Ramos (cell line): Measurements from ENCODE around the gene RGL3.
"Not testable (repeated sequence)": the region's sequence is repeated elsewhere in the genome, so short reads cannot be mapped to it uniquely, and the experiment has no call there.

ENCODE experiments used
- in situ Hi-C: fragments of 300-500 bp; cut with MboI; formaldehyde crosslinking; loops from one replicate; pipeline ENCODE4 v1.14.3; 2022; ENCODE audit warnings: low sequenced_read_pairs; ENCODE audit not compliant: unreplicated experiment

Gene RGL3

GRCh38 chr19:11450570-11451326, 31.6 kb upstream of the RGL3 start:
- in situ Hi-C loops, result no loop called here

DNA sequence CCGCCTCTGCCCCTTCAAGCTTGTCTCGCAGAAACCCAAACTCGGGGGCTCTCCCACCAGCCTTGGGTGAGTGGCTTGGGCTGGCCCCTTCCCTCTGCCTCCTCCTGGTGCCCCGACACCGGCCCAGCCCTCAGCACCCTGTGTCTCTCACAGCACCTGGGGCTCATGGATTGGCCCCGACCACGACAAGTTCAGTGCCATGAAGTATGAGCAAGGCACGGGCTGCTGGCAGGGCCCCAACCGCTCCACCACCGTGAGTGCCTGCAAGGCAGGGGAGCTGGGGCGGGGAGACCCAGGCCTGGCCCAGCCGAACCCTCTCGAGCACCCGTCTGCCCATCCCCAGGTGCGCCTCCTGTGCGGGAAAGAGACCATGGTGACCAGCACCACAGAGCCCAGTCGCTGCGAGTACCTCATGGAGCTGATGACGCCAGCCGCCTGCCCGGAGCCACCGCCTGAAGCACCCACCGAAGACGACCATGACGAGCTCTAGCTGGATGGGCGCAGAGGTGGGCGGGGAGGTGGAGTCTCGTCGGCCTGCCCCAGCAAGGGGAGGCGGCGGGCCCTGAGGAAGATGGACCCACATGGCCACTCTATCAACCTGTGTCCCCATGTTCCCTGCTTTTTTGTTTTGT, 29.9 kb upstream of the RGL3 start:
- in situ Hi-C loops, result loop anchor here (10.0 kb wide), 1 partner anchor 154 kb away; the partner anchor contains the start of gene TSPAN16

GRCh38 chr19:11448410-11448809, 29.3 kb upstream of the RGL3 start:
- in situ Hi-C loops, result loop anchor here (10.0 kb wide), 1 partner anchor 154 kb away; the partner anchor contains the start of gene TSPAN16

- in situ Hi-C loops, result loop anchor here (10.0 kb wide), 1 partner anchor 153 kb away; the partner anchor contains the start of gene TSPAN16
These were observed 28.5 kb upstream of the RGL3 start for GRCh38 chr19:11447347-11448262.

DNA sequence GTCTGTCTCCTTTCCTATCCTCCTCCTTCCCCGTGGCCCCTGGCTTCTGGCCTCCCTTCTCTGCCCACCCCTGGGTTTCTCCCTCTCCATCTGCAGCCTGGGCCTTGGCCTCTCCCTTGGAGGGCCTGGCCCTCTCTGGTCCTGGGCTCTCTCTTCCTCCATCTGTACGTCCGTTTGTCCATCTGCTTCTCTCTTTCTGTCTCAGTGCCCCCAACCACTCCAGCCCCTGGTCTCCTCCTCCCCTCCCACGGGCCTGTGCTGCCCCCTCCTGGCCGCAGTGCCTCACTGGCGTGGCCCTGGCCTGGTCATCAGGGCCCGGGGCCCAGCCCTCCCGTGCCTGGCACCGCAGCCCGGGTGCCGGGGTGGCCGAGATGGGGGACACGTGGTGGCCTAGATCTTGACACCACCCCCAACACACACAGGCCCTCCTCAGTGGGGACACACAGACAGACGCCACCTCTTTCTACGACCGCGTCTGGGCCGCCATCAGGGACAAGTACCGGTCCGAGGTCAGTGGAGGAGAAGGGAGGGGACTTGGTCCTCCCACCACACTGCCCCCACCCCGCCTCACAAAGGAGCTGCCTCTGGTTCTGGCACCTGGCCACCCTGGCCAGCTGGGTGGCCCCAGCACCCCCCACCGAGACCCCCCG, 27.7 kb upstream of the RGL3 start:
- in situ Hi-C loops, result loop anchor here (10.0 kb wide), 1 partner anchor 152 kb away; the partner anchor contains the start of gene TSPAN16

GRCh38 chr19:11446271-11446651, 27.1 kb upstream of the RGL3 start:
- in situ Hi-C loops, result loop anchor here (10.0 kb wide), 1 partner anchor 151 kb away; the partner anchor contains the start of gene TSPAN16

DNA sequence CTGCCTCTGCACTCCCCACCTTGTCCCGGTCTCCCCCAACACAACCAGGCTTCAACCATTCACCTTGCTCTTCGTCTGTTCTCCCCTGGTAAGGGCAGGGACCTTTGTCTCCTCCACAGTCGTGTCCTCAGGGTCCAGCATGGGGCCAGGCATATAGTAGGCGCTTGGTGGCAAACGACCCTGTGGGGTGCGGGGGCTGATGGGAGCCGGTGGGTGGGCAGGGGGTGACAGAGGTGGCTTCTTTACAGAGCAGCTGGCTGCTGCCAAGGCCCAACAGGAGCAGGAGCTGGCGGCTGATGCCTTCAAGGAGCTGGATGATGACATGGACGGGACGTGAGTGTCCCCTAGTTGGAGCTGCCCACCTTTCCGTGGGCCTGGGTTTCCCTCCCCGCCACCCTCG, 26.0 kb upstream of the RGL3 start:
- in situ Hi-C loops, result loop anchor here (10.0 kb wide), 1 partner anchor 150 kb away; the partner anchor contains the start of gene TSPAN16

DNA sequence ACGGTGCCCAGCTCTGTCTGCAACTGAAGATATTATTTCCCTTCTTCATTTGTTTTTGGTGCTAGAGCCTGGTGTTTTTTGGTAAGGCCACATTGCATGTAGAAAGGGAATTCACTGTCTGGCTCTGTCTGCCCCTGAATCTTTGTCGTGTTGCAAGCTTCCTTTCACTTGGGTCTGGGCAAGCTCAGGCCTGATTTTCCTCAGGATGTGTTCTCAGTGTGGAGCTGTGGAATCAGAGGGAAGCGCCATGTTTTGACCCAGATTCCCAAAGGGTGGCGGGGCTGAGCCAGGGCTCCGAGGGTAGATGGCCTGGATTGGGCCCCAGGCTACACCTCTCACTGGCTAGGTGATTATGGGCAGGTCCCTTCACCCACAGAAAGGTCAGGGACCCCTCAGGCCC, 24.9 kb upstream of the RGL3 start:
- in situ Hi-C loops, result loop anchor here (10.0 kb wide), 1 partner anchor 149 kb away; the partner anchor contains the start of gene TSPAN16

- in situ Hi-C loops, result no loop called here
These were observed 18.8 kb upstream of the RGL3 start for GRCh38 chr19:11437955-11438354.

- in situ Hi-C loops, result no loop called here
These were observed 16.8 kb upstream of the RGL3 start for GRCh38 chr19:11435833-11436313.

GRCh38 chr19:11435057-11435832, 16.1 kb upstream of the RGL3 start, which contains the start of the genes ODAD3 and PRKCSH:
Gene ODAD3 (minus strand): TSS chr19:11435121. CDS start chr19:11435016, 105 bp downstream.
Gene PRKCSH (plus strand): TSS chr19:11435635. CDS start chr19:11436118, 483 bp downstream.
- in situ Hi-C loops, result no loop called here

- in situ Hi-C loops, result no loop called here
These were observed 15.6 kb upstream of the RGL3 start for GRCh38 chr19:11434703-11435056.

- in situ Hi-C loops, result not testable (repeated sequence)
These were observed 14.4 kb upstream of the RGL3 start for GRCh38 chr19:11433526-11433925.

GRCh38 chr19:11426656-11427055, 7.5 kb upstream of the RGL3 start:
- in situ Hi-C loops, result no loop called here

DNA sequence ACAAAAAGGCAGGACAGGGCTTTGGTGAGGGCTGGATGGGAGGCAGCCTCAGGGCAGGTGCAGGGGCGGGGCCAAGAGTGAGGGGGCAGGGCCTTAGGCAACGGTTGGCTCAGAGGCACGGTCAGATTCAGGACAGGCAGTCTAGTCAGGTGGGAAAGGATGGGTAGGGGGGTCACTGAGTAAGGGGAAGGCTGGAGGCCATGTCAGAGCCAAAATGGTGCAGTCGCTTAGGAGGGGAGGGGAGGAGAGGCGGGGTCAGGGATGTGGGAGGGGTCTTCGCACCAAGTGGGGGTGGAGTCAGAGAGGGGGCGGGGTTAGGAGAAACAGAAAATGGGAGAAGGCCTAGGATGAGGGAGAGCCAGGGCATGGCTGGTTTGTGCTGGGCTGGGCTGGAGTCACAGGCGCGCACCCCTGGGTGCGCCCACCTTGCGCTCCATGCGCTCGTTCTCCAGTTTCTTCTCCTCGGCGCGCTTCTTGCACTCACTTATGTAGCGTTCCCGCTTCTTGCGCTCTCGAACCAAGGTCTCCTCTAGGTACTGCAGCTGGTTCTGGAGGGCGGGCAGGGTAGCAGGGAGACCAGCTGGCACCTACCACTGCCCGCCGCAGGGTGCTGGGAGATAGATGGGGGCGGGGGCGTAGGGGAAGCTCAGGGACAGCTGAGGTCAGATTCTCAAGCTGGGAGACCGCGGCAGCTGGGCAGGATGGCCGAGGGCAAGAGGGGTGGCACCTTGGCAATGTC, 6.8 kb upstream of the RGL3 start:
- in situ Hi-C loops, result no loop called here

GRCh38 chr19:11423791-11424181, 4.7 kb upstream of the RGL3 start:
- in situ Hi-C loops, result no loop called here

GRCh38 chr19:11423164-11423790, 4.2 kb upstream of the RGL3 start:
- in situ Hi-C loops, result no loop called here
